ENCODE results near the gene ULBP3.

- no peak for TF ChIP-seq CTCF (conservative IDR thresholded peaks at IDR 0.05 in 1 of 2, IDR thresholded peaks at IDR 0.05 in 1 of 2; ENCODE audit: low read depth in 1 of 2, low read length in 2 of 2)
- no peak for TF ChIP-seq EZH2 (IDR thresholded peaks at IDR 0.05; ENCODE audit: low read length, missing control alignments)
Observed at GRCh38 chr6:150069706-150070105, 785 bp upstream of the ULBP3 start.
